Kidney epithelial cell (primary cell): ENCODE results near the gene RIPK4. TPM values are rescaled to one million over a fixed set of nuclear protein-coding genes. Genes with fewer than 3 reads are reported as not detected.
"Not testable (repeated sequence)": the region's sequence is repeated elsewhere in the genome, so short reads cannot be mapped to it uniquely, and the experiment has no call there.

ENCODE experiments used
- DNase-seq: peaks from one replicate; pipeline ENCODE4 v3.0.0-alpha.2; 2010; ENCODE audit warnings: low read depth
- H3K27me3 ChIP-seq: 2 replicates; pipeline ENCODE4 v1.6.0; 2011; ENCODE audit warnings: low read length; ENCODE audit not compliant: control insufficient read depth, insufficient read depth
- H3K36me3 ChIP-seq: 2 replicates; pipeline ENCODE4 v1.5.1; 2011; ENCODE audit warnings: low read length; ENCODE audit not compliant: control insufficient read depth, insufficient read depth
- H3K4me3 ChIP-seq: 2 replicates; pipeline ENCODE4 v1.5.1; 2011; ENCODE audit warnings: low read depth, mild to moderate bottlenecking, control low read depth, low read length
- CTCF ChIP-seq: IDR thresholded peaks from 2 replicates; pipeline ENCODE4 v1.5.1; 2011; ENCODE audit warnings: mild to moderate bottlenecking, moderate library complexity, low read length, control low read depth, inconsistent platforms; ENCODE audit not compliant: insufficient read depth, poor library complexity, severe bottlenecking
- total RNA-seq: library from RNA; depleted of rRNA; stranded (reverse); fragments of >200 nt; gene quantifications from 2 replicates; pipeline ENCODE4 v1.2.3, GENCODE V29; 2015

Gene RIPK4
- total RNA-seq, 1 donor from 2014 or later = 17.6 TPM

GRCh38 chr21:41699311-41699710 is 67.5 kb downstream of the RIPK4 start:
- no peak for DNase-seq
- Histone ChIP-seq H3K4me3 (no peak overlapping the region), H3K27me3 (no peaks in the 10 kb centered on the region), H3K36me3 (no peaks in the 10 kb centered on the region)
- TF ChIP-seq CTCF = no peak

- Histone ChIP-seq H3K27me3 (no peaks in the 10 kb centered on the region), H3K4me3 (no peak overlapping the region), H3K36me3 (no peaks in the 10 kb centered on the region)
- TF ChIP-seq CTCF = no peak
- DNase-seq = no peak
Observed at GRCh38 chr21:41698071-41698470, 68.8 kb downstream of the RIPK4 start.

- H3K4me3 ChIP-seq = no peak overlapping the region
- peaks cover 5% of the 10 kb centered on the region for H3K27me3 ChIP-seq
- no peak for DNase-seq
- TF ChIP-seq CTCF = no peak
- H3K36me3 ChIP-seq = no peaks in the 10 kb centered on the region
Observed at GRCh38 chr21:41695513-41695912, 71.3 kb downstream of the RIPK4 start.

- H3K4me3 ChIP-seq, H3K36me3 ChIP-seq, DNase-seq, H3K27me3 ChIP-seq: not testable (repeated sequence)
Observed at GRCh38 chr21:41694042-41694441, 72.8 kb downstream of the RIPK4 start.

- H3K36me3 ChIP-seq = no peaks in the 10 kb centered on the region
- H3K4me3 ChIP-seq = no peak overlapping the region
- DNase-seq = no peak
- H3K27me3 ChIP-seq = peaks cover 5% of the 10 kb centered on the region
- no peak for TF ChIP-seq CTCF
Observed at GRCh38 chr21:41692185-41692565, 74.7 kb downstream of the RIPK4 start.

- DNase-seq = no peak
- TF ChIP-seq CTCF = no peak
- H3K27me3 ChIP-seq = peaks cover 5% of the 10 kb centered on the region
- no peaks in the 10 kb centered on the region for H3K36me3 ChIP-seq
- no peak overlapping the region for H3K4me3 ChIP-seq
Observed at GRCh38 chr21:41691205-41692184, 75.4 kb downstream of the RIPK4 start.

Other genes starting within 250 kb of the RIPK4 start
- 5.4 and 5.8 TPM in 2 replicates for gene PRDM15, start 112.3 kb upstream of the RIPK4 start, total RNA-seq
- 15.8 and 20.8 TPM in 2 replicates for gene C2CD2, start 187.0 kb upstream of the RIPK4 start, total RNA-seq
- 13.1 and 13.8 TPM in 2 replicates for gene ZBTB21, start 243.3 kb upstream of the RIPK4 start, total RNA-seq